OCI-LY7 (cell line): ENCODE measurements around the gene ABCF1. TPM values are rescaled to one million over a fixed set of nuclear protein-coding genes. Genes with fewer than 3 reads are reported as not detected.

ENCODE experiments used
- BruUV-seq: library from RNA; stranded (reverse); fragments of 400-500 nt; replicated peaks from 2 replicates; lab custom pipeline; 2021; lab: Mats Ljungman, UMichigan
- CTCF ChIA-PET: fragments of 300-600 bp; sonication (Branson Sonifier 250); formaldehyde crosslinking; loops from one replicate; lab custom pipeline; 2022; ENCODE audit warnings: antibody characterized with exemption; ENCODE audit not compliant: unreplicated experiment; lab: Charles Lee
- POLR2A ChIA-PET: fragments of 300-600 bp; sonication (Branson Sonifier 250); formaldehyde crosslinking; loops from one replicate; lab custom pipeline; 2022; ENCODE audit warnings: antibody characterized with exemption; lab: Charles Lee
- DNase-seq: peaks from one replicate; pipeline ENCODE4 v3.0.0-alpha.2; 2015; ENCODE audit warnings: low spot score
- H2AFZ ChIP-seq: fragments of 200-600 bp; sonication (generic), shearing (Covaris generic); 2 replicates; pipeline ENCODE4 v1.6.1; 2014; ENCODE audit warnings: mild to moderate bottlenecking, antibody characterized with exemption, low read length, moderate library complexity
- H3K27ac ChIP-seq: fragments of 200-600 bp; sonication (generic); 2 replicates; pipeline ENCODE4 v1.5.1; 2014; ENCODE audit warnings: mixed run types, low read depth, mild to moderate bottlenecking, moderate library complexity, low read length, inconsistent platforms; ENCODE audit not compliant: poor library complexity, severe bottlenecking
- H3K36me3 ChIP-seq: fragments of 200-600 bp; sonication (generic); 2 replicates; pipeline ENCODE4 v1.6.1; 2014; ENCODE audit warnings: mild to moderate bottlenecking, antibody characterized with exemption, low read length, moderate library complexity, mixed read lengths; ENCODE audit not compliant: insufficient read depth
- H3K4me1 ChIP-seq: fragments of 200-600 bp; sonication (generic); 2 replicates; pipeline ENCODE4 v1.5.1; 2014; ENCODE audit warnings: mild to moderate bottlenecking, low read length; ENCODE audit not compliant: insufficient read depth, poor library complexity, severe bottlenecking
- H3K4me2 ChIP-seq: fragments of 200-600 bp; sonication (generic); 2 replicates; pipeline ENCODE4 v1.6.1; 2014; ENCODE audit warnings: mild to moderate bottlenecking, low read length
- H3K4me3 ChIP-seq: fragments of 200-600 bp; sonication (generic); 2 replicates; pipeline ENCODE4 v1.5.1; 2014; ENCODE audit warnings: mild to moderate bottlenecking, low read depth, low read length; ENCODE audit not compliant: poor library complexity, severe bottlenecking
- H3K79me2 ChIP-seq: fragments of 200-600 bp; sonication (generic); 2 replicates; pipeline ENCODE4 v1.6.1; 2016; ENCODE audit warnings: low read depth, mild to moderate bottlenecking, low read length, moderate library complexity, mixed read lengths; ENCODE audit not compliant: insufficient read depth
- H3K9me2 ChIP-seq: fragments of 200-600 bp; sonication (generic); 2 replicates; pipeline ENCODE4 v1.6.1; 2016; ENCODE audit warnings: mild to moderate bottlenecking, low read length, mixed read lengths; ENCODE audit not compliant: insufficient read depth
- H3K9me3 ChIP-seq: fragments of 200-600 bp; sonication (generic); 2 replicates; pipeline ENCODE4 v1.6.1; 2014; ENCODE audit warnings: mild to moderate bottlenecking, mixed run types, low read length, mixed read lengths
- H4K20me1 ChIP-seq: fragments of 200-600 bp; sonication (generic); 2 replicates; pipeline ENCODE4 v1.6.1; 2014; ENCODE audit warnings: mild to moderate bottlenecking, antibody characterized with exemption, low read length, moderate library complexity, mixed read lengths; ENCODE audit not compliant: insufficient read depth
- EZH2phosphoT487 ChIP-seq: fragments of 200-600 bp; sonication (generic); IDR thresholded peaks from 2 replicates; pipeline ENCODE4 v1.6.1; 2018; ENCODE audit warnings: low read depth, borderline replicate concordance, mild to moderate bottlenecking, mixed run types, antibody characterized with exemption, low read length, moderate library complexity, mixed read lengths
- intact Hi-C: fragments of 100-400 bp; cut with micrococcal nuclease; formaldehyde crosslinking; loops from one replicate; pipeline ENCODE4 v1.10.0; 2022; ENCODE audit not compliant: unreplicated experiment
- total RNA-seq, 2 experiments: library from RNA; depleted of rRNA in 1 of 2; stranded (reverse); fragments of >200 nt in 1 of 2; shearing (Covaris generic) in 1 of 2; gene quantifications; 2 replicates each; pipeline ENCODE4 v1.2.3, GENCODE V29; 2014 to 2022
- TF ChIP-seq, protein P1 (sequence below): fragments of 200-600 bp; sonication (generic); conservative IDR thresholded peaks from 2 replicates; pipeline ENCODE4 v1.5.1; 2014; ENCODE audit warnings: mild to moderate bottlenecking, antibody characterized with exemption, low read length, moderate library complexity, mixed read lengths

The ABCF1 gene
- total RNA-seq, 2 experiments from 2014 or later: 53.0 to 86.7 TPM

GRCh38 chr6:30610065-30610464 is 38.8 kb downstream of the ABCF1 start:
- Histone ChIP-seq H3K27ac (no peak overlapping the region), H3K79me2 (peaks cover 40% of the 10 kb centered on the region; the same call in 1 of the 2 replicates)

DNA sequence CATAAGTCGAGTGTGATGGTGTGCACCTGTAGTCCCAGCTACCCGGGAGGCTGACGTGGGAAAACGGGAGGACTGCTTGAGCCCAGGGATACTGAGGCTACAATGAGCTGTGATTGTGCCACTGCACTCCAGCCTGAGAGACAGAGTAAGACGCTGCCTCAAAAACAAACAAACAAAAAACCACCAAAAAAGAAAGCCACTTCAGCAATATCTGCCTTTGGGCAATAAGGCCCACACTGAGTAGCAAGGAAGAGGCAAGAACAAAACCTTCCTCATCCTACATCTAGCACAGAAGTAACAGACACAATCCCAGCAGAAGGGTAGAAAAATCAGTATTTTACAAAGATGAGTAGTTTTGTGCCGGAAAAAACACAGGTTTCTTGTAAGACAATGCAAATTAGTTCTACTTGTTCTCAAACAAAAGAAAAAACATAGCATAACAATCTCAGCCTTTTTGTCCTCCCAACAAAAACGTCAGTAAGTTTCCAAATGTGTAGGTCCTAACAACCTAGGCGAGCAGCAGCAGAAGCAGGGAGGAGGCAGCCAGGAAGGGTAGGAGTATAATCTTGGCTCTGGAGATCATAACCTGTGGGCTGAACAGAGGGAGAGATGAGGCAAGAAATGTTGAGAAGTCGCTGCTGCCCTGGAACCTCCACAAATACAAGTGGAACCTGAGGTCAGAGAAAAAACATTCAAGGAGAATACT is 40.1 kb downstream of the ABCF1 start:
- Histone ChIP-seq H3K79me2 (peaks cover 52% of the 10 kb centered on the region), H3K36me3 (peaks cover 89% of the 10 kb centered on the region), H3K4me1 (peaks cover 27% of the 10 kb centered on the region)

More at GRCh38 chr6:30610065-30610464, 38.8 kb downstream of the ABCF1 start:
- Histone ChIP-seq H3K4me3 (no peak overlapping the region), H3K4me2 (no peak overlapping the region), H4K20me1 (peaks cover 36% of the 10 kb centered on the region; the same call in 1 of the 2 replicates), H3K9me3 (no peaks in the 10 kb centered on the region), H3K4me1 (peaks cover 27% of the 10 kb centered on the region), H3K9me2 (no peaks in the 10 kb centered on the region), H2AFZ (no peak overlapping the region), H3K36me3 (peaks cover 93% of the 10 kb centered on the region)
- BruUV-seq: no TSS peak
- intact Hi-C loops: no loop called here
- ChIA-PET CTCF (no interaction called here), POLR2A (no interaction called here)
- TF ChIP-seq, protein P1, sequence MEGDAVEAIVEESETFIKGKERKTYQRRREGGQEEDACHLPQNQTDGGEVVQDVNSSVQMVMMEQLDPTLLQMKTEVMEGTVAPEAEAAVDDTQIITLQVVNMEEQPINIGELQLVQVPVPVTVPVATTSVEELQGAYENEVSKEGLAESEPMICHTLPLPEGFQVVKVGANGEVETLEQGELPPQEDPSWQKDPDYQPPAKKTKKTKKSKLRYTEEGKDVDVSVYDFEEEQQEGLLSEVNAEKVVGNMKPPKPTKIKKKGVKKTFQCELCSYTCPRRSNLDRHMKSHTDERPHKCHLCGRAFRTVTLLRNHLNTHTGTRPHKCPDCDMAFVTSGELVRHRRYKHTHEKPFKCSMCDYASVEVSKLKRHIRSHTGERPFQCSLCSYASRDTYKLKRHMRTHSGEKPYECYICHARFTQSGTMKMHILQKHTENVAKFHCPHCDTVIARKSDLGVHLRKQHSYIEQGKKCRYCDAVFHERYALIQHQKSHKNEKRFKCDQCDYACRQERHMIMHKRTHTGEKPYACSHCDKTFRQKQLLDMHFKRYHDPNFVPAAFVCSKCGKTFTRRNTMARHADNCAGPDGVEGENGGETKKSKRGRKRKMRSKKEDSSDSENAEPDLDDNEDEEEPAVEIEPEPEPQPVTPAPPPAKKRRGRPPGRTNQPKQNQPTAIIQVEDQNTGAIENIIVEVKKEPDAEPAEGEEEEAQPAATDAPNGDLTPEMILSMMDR: no peak
- TF ChIP-seq EZH2phosphoT487: no peak
- no peak for DNase-seq

More for the DNA sequence above, 40.1 kb downstream of the ABCF1 start:
- no peaks in the 10 kb centered on the region for H3K9me2 ChIP-seq
- TF ChIP-seq EZH2phosphoT487: no peak
- TF ChIP-seq, protein P1: no peak
- H2AFZ ChIP-seq: no peak overlapping the region
- intact Hi-C loops: no loop called here
- no TSS peak for BruUV-seq
- DNase-seq: no peak
- POLR2A ChIA-PET: interaction anchor here (1.2 to 3.6 kb wide), 2 partner anchors 12 to 19 kb away, joined by 3 to 38 read pairs; no protein-coding TSS in a partner anchor
- peaks cover 36% of the 10 kb centered on the region; the same call in 1 of the 2 replicates for H4K20me1 ChIP-seq
- no peaks in the 10 kb centered on the region for H3K9me3 ChIP-seq
- H3K4me2 ChIP-seq: peak overlapping the region; percentile 12; the same call in 1 of the 2 replicates
- no peak overlapping the region for H3K27ac ChIP-seq
- no peak overlapping the region for H3K4me3 ChIP-seq
- CTCF ChIA-PET: interaction anchor here (0.6 kb wide), 1 partner anchor 113 kb away, joined by 3 read pairs; no protein-coding TSS in a partner anchor
